Measurements from ENCODE around the gene MSANTD2.

DNA sequence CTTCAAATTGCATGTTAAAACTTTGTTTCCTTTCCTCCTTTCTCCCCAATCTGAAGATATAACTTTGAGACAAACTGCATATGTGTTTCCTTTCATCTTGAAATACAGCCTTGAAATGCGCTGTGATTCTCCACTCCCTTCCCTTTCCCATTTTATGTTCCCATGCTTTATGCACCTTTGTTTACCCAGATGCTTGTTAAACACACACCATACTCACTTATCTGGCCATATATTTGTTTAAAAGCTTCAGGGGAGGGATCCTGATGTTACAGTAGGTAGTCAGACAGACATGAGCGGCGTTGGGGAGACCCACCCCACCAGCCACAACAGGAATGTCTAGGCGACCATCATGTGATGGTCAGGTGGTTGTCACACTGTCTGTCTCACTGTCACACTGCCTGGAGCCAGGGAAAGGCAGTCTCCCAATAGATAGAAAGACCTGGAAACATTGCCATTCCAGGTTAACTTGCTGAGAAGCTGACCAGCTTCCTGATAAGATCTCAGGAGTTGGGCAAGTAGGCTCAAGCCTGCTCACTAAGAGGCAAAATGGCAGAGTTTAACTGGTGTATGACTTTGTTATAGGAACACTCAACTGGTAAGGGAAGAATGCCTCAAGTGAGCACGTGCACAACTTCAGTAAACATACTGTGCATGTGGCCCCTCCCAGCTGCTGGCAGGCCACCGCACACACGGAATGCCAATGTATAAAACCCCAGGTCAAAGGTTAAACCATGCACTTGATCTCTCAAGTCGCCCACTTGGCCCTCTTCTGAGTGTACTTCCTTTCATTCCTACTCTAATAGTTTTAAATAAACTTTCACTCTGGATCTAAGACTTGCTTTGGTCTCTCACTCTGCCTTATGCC, 23.5 kb upstream of the MSANTD2 start:
- TF ChIP-seq POLR2A (IDR thresholded peaks at IDR 0.05) = no peak
- TF ChIP-seq, protein P1, sequence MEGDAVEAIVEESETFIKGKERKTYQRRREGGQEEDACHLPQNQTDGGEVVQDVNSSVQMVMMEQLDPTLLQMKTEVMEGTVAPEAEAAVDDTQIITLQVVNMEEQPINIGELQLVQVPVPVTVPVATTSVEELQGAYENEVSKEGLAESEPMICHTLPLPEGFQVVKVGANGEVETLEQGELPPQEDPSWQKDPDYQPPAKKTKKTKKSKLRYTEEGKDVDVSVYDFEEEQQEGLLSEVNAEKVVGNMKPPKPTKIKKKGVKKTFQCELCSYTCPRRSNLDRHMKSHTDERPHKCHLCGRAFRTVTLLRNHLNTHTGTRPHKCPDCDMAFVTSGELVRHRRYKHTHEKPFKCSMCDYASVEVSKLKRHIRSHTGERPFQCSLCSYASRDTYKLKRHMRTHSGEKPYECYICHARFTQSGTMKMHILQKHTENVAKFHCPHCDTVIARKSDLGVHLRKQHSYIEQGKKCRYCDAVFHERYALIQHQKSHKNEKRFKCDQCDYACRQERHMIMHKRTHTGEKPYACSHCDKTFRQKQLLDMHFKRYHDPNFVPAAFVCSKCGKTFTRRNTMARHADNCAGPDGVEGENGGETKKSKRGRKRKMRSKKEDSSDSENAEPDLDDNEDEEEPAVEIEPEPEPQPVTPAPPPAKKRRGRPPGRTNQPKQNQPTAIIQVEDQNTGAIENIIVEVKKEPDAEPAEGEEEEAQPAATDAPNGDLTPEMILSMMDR (IDR thresholded peaks at IDR 0.05) = no peak
